ENCODE data around the gene SFN. TPM values are rescaled to one million over a fixed set of nuclear protein-coding genes. Genes with fewer than 3 reads are reported as not detected.

SFN gene
- total and polyA plus RNA-seq, 2 of the 13 experiments (the other 11 are each of a cell fraction or from before 2014, with no cell fraction given): 4.3 to 5.6 TPM

- TF ChIP-seq IKZF4 (CRISPR knock-in tag; IDR thresholded peaks at IDR 0.05; ENCODE audit: borderline replicate concordance, low read depth, not compliant biosample characterization): peak; percentile 26
- no peak for TF ChIP-seq HINFP (CRISPR knock-in tag; IDR thresholded peaks at IDR 0.05; ENCODE audit: low read depth)
- TF ChIP-seq RBM22 (optimal IDR thresholded peaks at IDR 0.05; ENCODE audit: low read length): no peak
- TF ChIP-seq ZNF781 (CRISPR knock-in tag; IDR thresholded peaks at IDR 0.05; ENCODE audit: borderline replicate concordance, not compliant biosample characterization): no peak
- TF ChIP-seq NR3C1 (CRISPR knock-in tag; IDR thresholded peaks at IDR 0.05): no peak
- no peak for TF ChIP-seq ZZZ3 (CRISPR knock-in tag; IDR thresholded peaks at IDR 0.05; ENCODE audit: borderline replicate concordance)
- TF ChIP-seq TBX2 (CRISPR knock-in tag; IDR thresholded peaks at IDR 0.05; ENCODE audit: borderline replicate concordance): peak; percentile 79
- TF ChIP-seq SNRNP70 (IDR thresholded peaks at IDR 0.05; ENCODE audit: low read depth, low read length): no peak
- peak; percentile 75 for TF ChIP-seq ZNF563 (CRISPR knock-in tag; IDR thresholded peaks at IDR 0.05)
- 0 out of 2 replicates have a peak, but pooled peaks have one; percentile 25 for TF ChIP-seq ZNF646 (CRISPR knock-in tag; IDR thresholded peaks at IDR 0.05)
- peak; percentile 97 for TF ChIP-seq POLR2A (IDR thresholded peaks at IDR 0.05; ENCODE audit: insufficient read depth in 1 of 2, low read depth in 2 of 2, low read length in 2 of 2)
Observed at GRCh38 chr1:26864610-26865480, 1.9 kb downstream of the SFN start (continued).

Data from HepG2 (cell line).